Vagina (tissue), 2 donors: ENCODE data around the gene EPOP. TPM values are rescaled to one million over a fixed set of nuclear protein-coding genes. Genes with fewer than 3 reads are reported as not detected.
"Not testable (repeated sequence)": the region's sequence is repeated elsewhere in the genome, so short reads cannot be mapped to it uniquely, and the experiment has no call there.

Source experiments
- DNase-seq, 2 donors: peaks; one replicate each; pipeline ENCODE4 v3.0.0-alpha.2; 2017; ENCODE audit errors: extremely low spot score in 2 of 2
- H3K27ac ChIP-seq: fragments of 200-600 bp; sonication (generic); one replicate; pipeline ENCODE4 v1.5.1; 2019
- H3K27me3 ChIP-seq: fragments of 200-600 bp; sonication (generic); one replicate; pipeline ENCODE4 v1.5.1; 2019
- H3K36me3 ChIP-seq, 2 donors: fragments of 200-600 bp; sonication (generic); one replicate each; pipeline ENCODE4 v1.5.1; 2017 to 2019
- H3K4me1 ChIP-seq: fragments of 200-600 bp; sonication (generic); one replicate; pipeline ENCODE4 v1.5.1; 2019
- H3K4me3 ChIP-seq, 2 donors: fragments of 200-600 bp; sonication (generic); 1 replicate in 1 of 2; 2 replicates in 1 of 2; pipeline ENCODE4 v1.5.1; 2016 to 2019
- H3K9me3 ChIP-seq: fragments of 200-600 bp; sonication (generic); one replicate; pipeline ENCODE4 v1.5.1; 2019
- POLR2A ChIP-seq, 2 donors: fragments of 450-650 bp; IDR thresholded peaks; one replicate each; pipeline ENCODE4 v1.6.1; 2017; ENCODE audit warnings: antibody characterized with exemption in 2 of 2, mild to moderate bottlenecking in 2 of 2, moderate library complexity in 2 of 2
- POLR2AphosphoS5 ChIP-seq, 2 donors: sonication (generic); formaldehyde crosslinking; IDR thresholded peaks; one replicate each; pipeline ENCODE4 v1.9.0; 2017; ENCODE audit warnings: antibody characterized with exemption in 2 of 2, mild to moderate bottlenecking in 2 of 2, low read depth in 1 of 2; ENCODE audit not compliant: insufficient read depth in 1 of 2
- intact Hi-C: fragments of 100-400 bp; cut with DNase I; formaldehyde crosslinking; loops from one replicate; pipeline ENCODE4 v1.15.1; 2023
- total RNA-seq: library from RNA; depleted of rRNA; stranded (reverse); fragments of >200 nt; gene quantifications from one replicate; pipeline ENCODE4 v1.2.3, GENCODE V29; 2016
- TF ChIP-seq, protein P1 (sequence below), 3 experiments: fragments of 450-650 bp in 2 of 3; fragments of 200-600 bp in 1 of 3; sonication (generic) in 1 of 3; IDR thresholded peaks; one replicate each; pipeline ENCODE4 v1.5.1; 2017 to 2019; ENCODE audit warnings: antibody characterized with exemption in 3 of 3, mild to moderate bottlenecking in 2 of 3, moderate library complexity in 2 of 3

The EPOP gene
- total RNA-seq, 1 donor from 2014 or later, result 0.98 TPM

DNA sequence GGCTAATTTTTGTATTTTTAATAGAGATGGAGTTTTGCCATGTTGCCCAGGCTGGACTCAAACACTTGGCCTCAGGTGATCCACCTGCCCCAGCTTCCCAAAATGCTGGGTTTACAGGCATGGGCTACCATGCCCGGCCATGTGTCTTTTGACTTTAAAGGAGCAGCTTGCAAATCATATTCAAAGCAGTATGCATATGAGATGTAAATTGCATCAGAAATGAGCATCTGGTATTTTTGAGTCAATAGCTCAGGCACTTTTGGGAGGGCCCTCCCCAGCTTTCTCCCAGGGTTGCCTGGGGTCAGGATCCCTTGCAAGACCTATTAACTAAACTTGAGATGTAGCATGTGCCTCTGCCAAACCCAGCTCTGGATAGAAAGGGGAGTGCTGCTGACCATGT lies 21.5 kb downstream of the EPOP start:
- Histone ChIP-seq H3K4me3 (no peak overlapping the region), H3K9me3 (no peaks in the 10 kb centered on the region), H3K4me1 (no peaks in the 10 kb centered on the region), H3K27me3 (peaks cover 6% of the 10 kb centered on the region), H3K36me3 (no peaks in the 10 kb centered on the region), H3K27ac (no peak overlapping the region)
- TF ChIP-seq POLR2AphosphoS5 (IDR thresholded peaks at IDR 0.05; ENCODE audit: insufficient read depth in 1 of 2, low read depth in 1 of 2) (no peak), POLR2A (IDR thresholded peaks at IDR 0.05) (no peak)
- TF ChIP-seq, protein P1, sequence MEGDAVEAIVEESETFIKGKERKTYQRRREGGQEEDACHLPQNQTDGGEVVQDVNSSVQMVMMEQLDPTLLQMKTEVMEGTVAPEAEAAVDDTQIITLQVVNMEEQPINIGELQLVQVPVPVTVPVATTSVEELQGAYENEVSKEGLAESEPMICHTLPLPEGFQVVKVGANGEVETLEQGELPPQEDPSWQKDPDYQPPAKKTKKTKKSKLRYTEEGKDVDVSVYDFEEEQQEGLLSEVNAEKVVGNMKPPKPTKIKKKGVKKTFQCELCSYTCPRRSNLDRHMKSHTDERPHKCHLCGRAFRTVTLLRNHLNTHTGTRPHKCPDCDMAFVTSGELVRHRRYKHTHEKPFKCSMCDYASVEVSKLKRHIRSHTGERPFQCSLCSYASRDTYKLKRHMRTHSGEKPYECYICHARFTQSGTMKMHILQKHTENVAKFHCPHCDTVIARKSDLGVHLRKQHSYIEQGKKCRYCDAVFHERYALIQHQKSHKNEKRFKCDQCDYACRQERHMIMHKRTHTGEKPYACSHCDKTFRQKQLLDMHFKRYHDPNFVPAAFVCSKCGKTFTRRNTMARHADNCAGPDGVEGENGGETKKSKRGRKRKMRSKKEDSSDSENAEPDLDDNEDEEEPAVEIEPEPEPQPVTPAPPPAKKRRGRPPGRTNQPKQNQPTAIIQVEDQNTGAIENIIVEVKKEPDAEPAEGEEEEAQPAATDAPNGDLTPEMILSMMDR (IDR thresholded peaks at IDR 0.05), result no peak
- no peak for DNase-seq
- intact Hi-C loops, result no loop called here

DNA sequence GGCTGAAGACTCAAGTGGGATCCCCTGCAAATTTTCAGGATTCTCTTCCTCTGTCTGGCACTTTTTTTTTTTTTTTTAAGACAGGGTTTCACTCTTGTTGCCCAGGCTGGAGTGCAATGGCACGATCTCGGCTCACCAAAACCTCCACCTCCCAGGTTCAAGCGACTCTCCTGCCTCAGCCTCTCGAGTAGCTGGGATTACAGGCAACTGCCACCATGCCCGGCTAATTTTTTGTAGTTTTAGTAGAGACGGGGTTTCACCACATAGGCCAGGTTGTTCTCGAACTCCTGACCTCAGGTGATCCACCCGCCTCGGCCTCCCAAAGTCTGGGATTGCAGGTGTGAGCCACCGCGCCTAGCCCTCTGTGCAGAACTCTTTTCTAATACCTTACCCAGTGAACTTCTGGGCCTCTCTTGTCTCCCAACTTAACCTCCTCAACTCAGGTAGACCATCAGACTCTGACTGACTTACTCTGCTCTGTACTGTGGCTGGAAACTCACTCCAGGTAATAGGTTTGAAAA lies 24.0 kb downstream of the EPOP start:
- H3K9me3 ChIP-seq, DNase-seq, intact Hi-C loops, H3K4me3 ChIP-seq, H3K27ac ChIP-seq, H3K27me3 ChIP-seq, H3K4me1 ChIP-seq, H3K36me3 ChIP-seq: not testable (repeated sequence)

DNA sequence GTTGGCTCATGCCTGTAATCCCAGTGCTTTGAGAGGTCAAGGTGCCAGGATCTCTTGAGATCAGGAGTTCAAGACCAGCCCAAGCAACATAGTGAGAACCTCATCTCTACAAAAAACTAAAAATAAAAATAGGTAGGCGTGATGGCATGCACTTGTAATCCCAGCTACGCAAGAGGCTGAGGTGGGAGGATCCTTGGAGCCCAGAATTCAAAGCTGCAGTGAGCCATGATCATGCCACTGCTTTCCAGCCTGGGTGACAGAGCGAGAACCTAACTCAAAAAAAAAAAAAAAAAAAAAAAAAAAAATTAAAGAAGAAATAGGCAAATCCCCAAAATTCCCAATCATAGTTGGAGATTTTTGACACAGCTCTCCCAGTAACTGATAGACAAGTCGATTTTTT lies 36.8 kb downstream of the EPOP start:
- Histone ChIP-seq H3K36me3 (no peaks in the 10 kb centered on the region), H3K27ac (no peak overlapping the region), H3K4me1 (no peaks in the 10 kb centered on the region), H3K4me3 (no peak overlapping the region), H3K27me3 (no peaks in the 10 kb centered on the region), H3K9me3 (no peaks in the 10 kb centered on the region)
- intact Hi-C loops, result no loop called here
- DNase-seq, result no peak
- TF ChIP-seq POLR2A (IDR thresholded peaks at IDR 0.05) (no peak), POLR2AphosphoS5 (IDR thresholded peaks at IDR 0.05; ENCODE audit: insufficient read depth in 1 of 2, low read depth in 1 of 2) (no peak)
- TF ChIP-seq, protein P1 (IDR thresholded peaks at IDR 0.05), result no peak

DNA sequence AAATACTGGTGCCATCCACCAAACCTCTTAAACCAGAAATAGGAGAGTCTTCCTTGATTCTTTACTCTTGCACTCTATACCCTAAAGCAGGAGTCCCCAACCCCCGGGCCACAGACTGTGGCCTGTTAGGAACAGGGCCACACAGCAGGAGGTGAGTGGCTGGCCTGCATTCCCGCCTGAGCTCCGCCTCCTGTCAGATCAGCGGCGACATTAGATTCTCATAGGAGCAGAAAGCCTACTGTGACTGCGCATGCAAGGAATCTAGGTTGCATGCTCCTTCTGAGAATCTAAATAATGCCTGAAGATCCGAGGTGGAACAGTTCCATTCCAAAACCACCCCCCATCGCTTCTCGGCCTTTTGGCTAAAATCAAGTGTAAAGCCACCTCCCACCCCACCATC lies 38.7 kb downstream of the EPOP start:
- TF ChIP-seq, protein P1 (IDR thresholded peaks at IDR 0.05), result no peak
- TF ChIP-seq POLR2A (IDR thresholded peaks at IDR 0.05), result no peak
- no peak for TF ChIP-seq POLR2AphosphoS5 (IDR thresholded peaks at IDR 0.05; ENCODE audit: insufficient read depth in 1 of 2, low read depth in 1 of 2)
- intact Hi-C loops, result no loop called here
- Histone ChIP-seq H3K27me3 (no peaks in the 10 kb centered on the region), H3K36me3 (no peaks in the 10 kb centered on the region), H3K9me3 (no peaks in the 10 kb centered on the region), H3K4me1 (no peaks in the 10 kb centered on the region), H3K27ac (no peak overlapping the region), H3K4me3 (no peak overlapping the region)
- DNase-seq, result no peak

DNA sequence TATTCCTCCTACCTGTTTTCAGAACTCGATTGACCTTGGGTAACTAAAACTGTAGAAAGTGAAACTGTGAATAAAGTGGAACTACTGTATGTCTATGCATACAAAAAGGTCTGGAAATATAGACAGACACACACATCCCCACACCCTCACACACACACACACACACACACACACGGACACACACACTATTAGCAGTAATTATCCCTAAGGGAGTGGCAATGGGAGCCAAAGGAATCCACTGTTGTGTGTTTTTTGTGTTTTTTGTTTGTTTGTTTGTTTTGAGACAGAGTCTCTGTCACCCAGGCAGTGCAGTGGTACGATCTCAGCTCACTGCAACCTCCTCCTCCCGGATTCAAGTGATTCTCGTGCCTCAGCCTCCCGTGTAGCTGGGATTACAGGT lies 42.4 kb downstream of the EPOP start:
- DNase-seq, result no peak
- intact Hi-C loops, result no loop called here

More for the DNA sequence above, 42.4 kb downstream of the EPOP start:
- no peak overlapping the region for H3K27ac ChIP-seq
- no peaks in the 10 kb centered on the region for H3K4me1 ChIP-seq
- no peaks in the 10 kb centered on the region for H3K36me3 ChIP-seq
- TF ChIP-seq POLR2A (IDR thresholded peaks at IDR 0.05) (no peak), POLR2AphosphoS5 (IDR thresholded peaks at IDR 0.05; ENCODE audit: insufficient read depth in 1 of 2, low read depth in 1 of 2) (no peak)
- TF ChIP-seq, protein P1 (IDR thresholded peaks at IDR 0.05), result no peak
- no peaks in the 10 kb centered on the region for H3K27me3 ChIP-seq
- no peaks in the 10 kb centered on the region for H3K9me3 ChIP-seq
- H3K4me3 ChIP-seq, result no peak overlapping the region
